Stimulated activated CD8-positive, alpha-beta memory T cell treated with anti-CD3 and anti-CD28 coated beads, Interleukin-4, amount 100 ng/mL, for 24 hours (primary cell): ENCODE measurements around the gene PXDC1.

Source experiments
- DNase-seq: peaks from one replicate; pipeline ENCODE4 v3.0.0-alpha.2; 2020; ENCODE audit warnings: low read depth

Gene PXDC1

DNA sequence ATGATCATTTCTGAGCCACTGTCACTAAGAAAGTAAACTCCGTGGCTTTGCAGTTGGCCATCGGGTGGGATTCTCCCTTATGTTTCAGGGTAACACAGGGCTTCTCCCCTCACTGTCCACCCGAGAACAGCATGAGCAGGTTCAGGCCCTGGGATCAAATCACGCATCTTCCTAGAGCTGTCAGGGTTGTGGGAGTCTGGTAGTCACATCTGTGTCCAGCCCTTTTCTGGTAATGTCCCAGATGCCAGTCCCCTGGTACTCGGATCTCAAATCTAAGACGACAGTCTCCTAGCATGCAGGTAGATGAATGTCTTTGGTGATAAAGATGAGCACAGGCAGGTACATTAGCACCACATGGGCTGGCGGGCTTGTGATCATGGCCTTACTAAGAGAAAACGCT, 4.8 kb downstream of the PXDC1 start:
- DNase-seq: no peak

GRCh38 chr6:3746119-3746691, 5.3 kb downstream of the PXDC1 start:
- no peak for DNase-seq

- no peak for DNase-seq
Observed at GRCh38 chr6:3745566-3746118, 5.9 kb downstream of the PXDC1 start.

- DNase-seq: no peak
Observed at GRCh38 chr6:3744901-3745470, 6.5 kb downstream of the PXDC1 start.

DNA sequence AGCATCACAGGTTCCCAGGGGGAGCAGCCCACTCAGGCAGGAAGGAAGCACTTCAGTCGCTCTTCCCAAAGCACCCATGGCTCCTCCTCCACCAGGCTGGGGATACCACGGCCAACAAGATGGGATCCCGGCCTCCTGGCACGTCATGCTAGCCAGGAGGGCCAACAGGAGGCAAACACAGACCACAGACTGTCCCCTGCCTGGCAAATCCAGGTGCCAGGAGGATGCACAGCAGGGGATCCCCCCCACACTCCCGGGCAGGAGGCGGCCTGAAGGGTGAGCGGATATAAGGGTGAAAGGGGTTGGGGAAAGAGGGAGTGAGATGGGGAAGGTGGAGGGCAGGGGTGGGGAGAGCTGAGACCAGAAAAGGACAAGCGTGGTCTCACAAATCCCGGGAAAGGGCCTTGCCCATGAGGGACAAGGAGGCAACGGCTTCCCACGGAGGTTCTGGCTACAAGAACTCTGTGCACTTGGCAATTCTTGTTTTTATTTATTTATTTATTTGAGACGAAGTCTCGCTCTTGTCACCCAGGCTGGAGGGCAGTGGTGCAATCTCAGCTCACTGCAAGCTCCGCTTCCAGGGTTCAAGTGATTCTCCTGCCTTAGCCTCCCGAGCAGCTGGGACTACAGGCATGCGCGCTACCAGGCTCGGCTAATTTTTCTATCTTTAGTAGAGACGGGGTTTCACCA, 7.2 kb downstream of the PXDC1 start:
- DNase-seq: no peak

GRCh38 chr6:3743541-3743940, 8.0 kb downstream of the PXDC1 start:
- DNase-seq: no peak

GRCh38 chr6:3742426-3743344, 8.8 kb downstream of the PXDC1 start:
- DNase-seq: peak; percentile 83

DNA sequence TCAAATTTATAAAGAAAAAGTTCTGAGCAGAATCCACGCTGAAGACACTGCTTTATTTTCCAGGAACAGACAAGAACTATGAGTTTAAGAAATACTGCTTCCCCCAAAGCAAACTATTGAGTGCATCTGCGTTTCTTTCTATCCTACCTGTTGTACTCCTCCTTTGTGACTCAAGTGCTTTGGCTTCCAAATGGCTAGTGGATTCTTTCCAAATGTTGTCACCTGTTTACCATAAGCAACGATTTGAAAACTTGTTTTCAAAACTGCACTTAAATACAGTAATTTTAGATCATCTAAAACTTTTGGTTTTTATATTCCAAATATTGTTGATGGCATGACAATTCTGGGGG, 9.5 kb downstream of the PXDC1 start:
- no peak for DNase-seq

DNA sequence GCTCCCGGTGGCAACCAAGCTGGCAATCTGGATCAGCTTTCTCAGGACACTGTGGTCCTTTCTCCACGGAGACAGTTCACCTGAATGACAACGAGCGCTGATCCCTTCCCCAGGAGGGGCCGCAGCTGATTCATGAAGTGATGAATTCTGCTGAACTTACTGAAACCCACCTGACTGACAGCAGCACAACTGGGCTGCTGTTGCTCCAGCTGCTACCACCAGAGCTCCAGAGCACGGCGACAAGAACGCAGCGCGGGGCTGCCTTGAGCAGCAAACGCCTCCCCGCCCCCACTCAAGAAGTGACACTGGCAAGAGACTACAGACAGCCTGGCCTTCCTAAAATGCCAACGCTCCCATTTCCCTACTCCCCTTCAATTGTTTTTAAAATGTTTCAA, 10.0 kb downstream of the PXDC1 start:
- no peak for DNase-seq

GRCh38 chr6:3740551-3741476, 10.7 kb downstream of the PXDC1 start:
- DNase-seq: no peak

GRCh38 chr6:3739311-3739897, 12.1 kb downstream of the PXDC1 start:
- no peak for DNase-seq

DNA sequence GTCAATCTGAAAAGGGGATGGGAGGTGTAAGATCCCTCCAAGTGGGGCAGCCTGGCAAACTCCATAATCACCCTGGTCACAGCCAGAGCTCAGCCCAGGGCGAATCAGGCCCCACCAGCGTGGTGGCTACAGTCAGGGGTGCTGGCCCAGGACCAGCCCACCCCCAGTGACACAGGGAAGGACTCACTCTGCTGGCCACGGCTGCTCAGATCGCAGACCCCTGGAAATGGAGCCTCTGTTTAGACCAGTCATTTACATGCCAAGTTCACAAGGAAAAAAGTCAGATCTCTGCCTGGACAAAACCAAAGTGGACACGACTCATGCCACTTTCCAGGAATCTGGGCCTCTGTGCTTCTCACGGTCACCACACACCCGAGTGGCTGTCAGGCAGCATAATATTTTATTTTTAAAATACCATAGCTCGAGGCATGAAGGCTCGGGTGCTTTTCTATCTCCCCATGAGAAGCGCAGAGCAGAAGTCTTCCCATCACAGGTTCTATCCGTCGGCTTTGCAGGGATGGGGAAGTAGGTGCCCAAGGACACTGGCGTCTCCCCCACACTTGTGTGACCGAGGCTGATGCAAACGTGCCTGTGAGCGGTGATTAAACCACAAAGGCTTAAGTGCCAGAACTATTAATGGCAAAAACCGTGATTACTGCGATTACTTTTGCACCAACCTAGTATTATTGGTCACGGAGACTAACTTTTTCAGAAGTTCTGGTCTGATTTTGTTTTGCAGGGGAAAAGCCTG, 13.0 kb downstream of the PXDC1 start:
- DNase-seq: no peak

GRCh38 chr6:3737831-3738210, 13.7 kb downstream of the PXDC1 start:
- no peak for DNase-seq

GRCh38 chr6:3737149-3737830, 14.2 kb downstream of the PXDC1 start:
- DNase-seq: no peak

DNA sequence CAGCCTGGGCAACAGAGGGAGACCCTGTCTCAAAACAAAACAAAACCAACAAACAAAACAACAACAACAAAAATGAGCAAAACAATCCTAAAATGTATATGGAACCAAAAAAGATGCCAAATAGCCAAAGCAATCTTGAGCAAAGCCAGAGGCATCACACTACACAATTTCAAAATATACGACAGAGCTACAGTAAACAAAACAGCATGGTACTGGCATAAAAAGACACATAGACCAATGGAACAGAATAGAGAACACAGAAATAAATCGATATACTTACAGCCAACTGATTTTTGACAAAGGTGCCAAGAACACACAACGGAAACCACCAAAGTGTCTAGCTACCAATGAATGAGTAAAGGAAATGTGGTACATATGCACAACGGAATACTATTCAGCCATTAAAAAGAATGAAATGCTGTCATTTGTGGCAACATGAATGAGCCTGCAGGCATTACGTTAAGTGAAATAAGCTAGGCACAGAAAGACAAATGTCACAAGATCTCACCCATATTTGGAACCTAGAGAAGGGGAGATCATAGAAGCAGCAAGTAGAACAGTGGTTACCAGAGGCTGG, 16.4 kb downstream of the PXDC1 start:
- DNase-seq: no peak

- DNase-seq: no peak
Observed at GRCh38 chr6:3734023-3734422, 17.5 kb downstream of the PXDC1 start.

GRCh38 chr6:3733321-3733925, 18.1 kb downstream of the PXDC1 start:
- DNase-seq: no peak

DNA sequence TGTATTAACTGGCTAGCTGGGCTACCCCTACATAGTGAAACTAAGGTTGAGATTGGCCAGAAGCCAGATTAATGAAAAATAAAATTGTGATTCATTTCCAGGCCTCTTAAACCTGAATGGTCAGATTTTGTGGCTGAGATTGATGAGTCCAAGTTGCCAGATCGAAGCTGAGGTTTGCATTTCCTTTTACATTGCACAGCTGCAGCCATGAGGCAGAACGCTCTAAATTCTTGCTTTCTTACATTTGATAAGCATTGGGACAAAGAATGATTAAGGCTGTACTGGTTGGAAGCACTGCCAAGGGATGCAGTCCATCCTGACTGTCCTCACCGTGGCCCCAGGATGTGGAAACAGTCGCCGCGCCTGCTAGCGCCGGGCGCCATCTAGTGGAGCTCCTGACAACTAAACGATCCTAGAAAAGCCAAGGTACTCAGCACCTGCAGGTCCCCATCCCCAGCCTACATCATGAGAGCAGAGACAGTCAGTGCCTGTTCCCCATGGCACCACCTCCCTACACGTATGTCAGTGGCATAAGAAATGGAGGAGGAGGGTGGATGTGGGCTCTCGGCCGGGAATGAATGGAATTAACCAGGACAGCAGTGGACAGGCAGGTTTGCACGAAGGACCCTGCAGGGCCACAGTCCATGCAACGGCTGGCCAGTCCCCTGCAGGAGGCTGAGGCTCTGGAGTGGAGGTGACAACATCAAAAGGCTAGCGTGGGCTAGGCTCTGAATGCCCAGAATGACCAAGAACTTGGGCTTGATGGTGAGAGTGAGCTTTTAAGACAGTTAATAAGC, 19.0 kb downstream of the PXDC1 start:
- DNase-seq: peak; percentile 41
